ENCODE results near the gene TRERF1.
A peak's percentile ranks its signal among the peaks of the same experiment; 100 is the strongest.

The TRERF1 gene

DNA sequence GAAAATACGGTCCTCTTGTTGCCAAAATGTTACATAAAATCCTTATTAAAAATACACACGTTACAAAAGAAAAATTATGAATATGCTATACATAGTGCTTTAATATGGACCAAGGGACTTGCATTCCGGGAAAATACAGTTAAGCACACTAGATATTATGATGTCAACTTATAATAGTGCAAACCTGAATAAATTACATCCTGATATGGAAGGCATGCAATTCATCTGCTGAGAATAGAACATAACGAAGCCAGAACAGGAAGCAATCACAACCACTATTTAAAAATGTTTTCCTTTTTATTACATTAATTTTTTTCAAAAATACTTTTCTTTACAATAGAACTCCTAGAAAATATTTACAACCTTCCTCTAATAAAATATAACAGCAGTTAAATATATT lies 226.3 kb downstream of the TRERF1 start:
- H3K4me3 ChIP-seq (ENCODE audit: insufficient read length, low read depth) = no peak overlapping the region
- H3K36me3 ChIP-seq (ENCODE audit: insufficient read depth, insufficient read length, low read length) = peaks cover 9% of the 10 kb centered on the region
- no peaks in the 10 kb centered on the region for H3K27me3 ChIP-seq (ENCODE audit: insufficient read depth, insufficient read length)
- H3K9ac ChIP-seq (ENCODE audit: insufficient read length, low read depth) = no peak overlapping the region
- no peaks in the 10 kb centered on the region for H3K9me3 ChIP-seq (ENCODE audit: insufficient read depth, low read length)
- H3K4me1 ChIP-seq (ENCODE audit: insufficient read depth, insufficient read length) = no peaks in the 10 kb centered on the region
- DNase-seq (ENCODE audit: low read depth, low spot score) = no peak
- TF ChIP-seq SUZ12 (IDR thresholded peaks at IDR 0.05; ENCODE audit: extremely low read depth, insufficient read depth, insufficient read length) = no peak
- no peak for TF ChIP-seq YY1 (IDR thresholded peaks at IDR 0.05; ENCODE audit: insufficient read depth, insufficient read length)
- TF ChIP-seq ZNF274 (IDR thresholded peaks at IDR 0.05; ENCODE audit: low read depth, low read length) = no peak

DNA sequence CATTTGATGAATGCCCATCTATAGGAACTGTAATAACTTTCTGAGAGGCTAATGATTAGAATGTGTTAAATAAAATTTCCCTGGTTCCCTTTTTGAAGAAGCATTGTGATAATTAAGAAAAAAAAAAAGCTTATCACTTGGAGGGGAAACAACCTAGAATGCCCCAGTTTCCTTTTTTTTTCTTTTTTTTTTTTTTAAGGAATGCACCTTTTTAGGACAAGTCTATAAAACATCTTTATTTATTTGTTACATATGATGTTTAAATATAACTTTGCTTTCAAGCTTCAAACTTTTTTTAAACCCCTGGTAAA lies 226.7 kb downstream of the TRERF1 start:
- H3K4me3 ChIP-seq (ENCODE audit: insufficient read length, low read depth) = no peak overlapping the region
- no peak overlapping the region for H3K9ac ChIP-seq (ENCODE audit: insufficient read length, low read depth)
- H3K27me3 ChIP-seq (ENCODE audit: insufficient read depth, insufficient read length) = no peaks in the 10 kb centered on the region
- H3K36me3 ChIP-seq (ENCODE audit: insufficient read depth, insufficient read length, low read length) = peaks cover 9% of the 10 kb centered on the region
- no peaks in the 10 kb centered on the region for H3K9me3 ChIP-seq (ENCODE audit: insufficient read depth, low read length)
- no peaks in the 10 kb centered on the region for H3K4me1 ChIP-seq (ENCODE audit: insufficient read depth, insufficient read length)
- no peak for DNase-seq (ENCODE audit: low read depth, low spot score)
- TF ChIP-seq YY1 (IDR thresholded peaks at IDR 0.05; ENCODE audit: insufficient read depth, insufficient read length) = no peak
- TF ChIP-seq ZNF274 (IDR thresholded peaks at IDR 0.05; ENCODE audit: low read depth, low read length) = no peak
- TF ChIP-seq SUZ12 (IDR thresholded peaks at IDR 0.05; ENCODE audit: extremely low read depth, insufficient read depth, insufficient read length) = no peak

- Histone ChIP-seq H3K4me3 (ENCODE audit: insufficient read length, low read depth) (no peak overlapping the region), H3K27me3 (ENCODE audit: insufficient read depth, insufficient read length) (no peaks in the 10 kb centered on the region), H3K9me3 (ENCODE audit: insufficient read depth, low read length) (no peaks in the 10 kb centered on the region), H3K9ac (ENCODE audit: insufficient read length, low read depth) (no peak overlapping the region), H3K4me1 (ENCODE audit: insufficient read depth, insufficient read length) (no peaks in the 10 kb centered on the region), H3K36me3 (ENCODE audit: insufficient read depth, insufficient read length, low read length) (peaks cover 4% of the 10 kb centered on the region)
- TF ChIP-seq SUZ12 (IDR thresholded peaks at IDR 0.05; ENCODE audit: extremely low read depth, insufficient read depth, insufficient read length) = no peak
- DNase-seq (ENCODE audit: low read depth, low spot score) = no peak
These were observed 227.3 kb downstream of the TRERF1 start for GRCh38 chr6:42224222-42225028.

DNA sequence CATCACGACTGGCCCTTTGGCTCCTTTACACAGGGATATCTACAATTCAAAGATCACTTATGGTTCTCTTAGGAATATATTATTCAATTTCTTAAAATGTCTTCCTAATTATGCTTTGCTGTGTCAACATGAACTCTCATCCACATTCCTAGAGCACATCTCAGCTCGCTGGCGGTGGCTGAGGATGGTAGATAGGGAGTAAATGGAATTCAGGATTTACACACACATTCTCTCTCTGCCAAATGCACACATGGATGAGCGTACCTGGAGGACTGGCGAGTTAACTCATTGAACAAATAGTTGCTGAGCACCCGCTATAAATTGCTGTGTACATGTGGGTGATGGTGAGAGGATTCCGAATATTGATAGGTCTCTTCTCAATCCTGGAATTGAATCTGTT lies 229.3 kb downstream of the TRERF1 start:
- Histone ChIP-seq H3K36me3 (ENCODE audit: insufficient read depth, insufficient read length, low read length) (no peaks in the 10 kb centered on the region), H3K9ac (ENCODE audit: insufficient read length, low read depth) (no peak overlapping the region), H3K9me3 (ENCODE audit: insufficient read depth, low read length) (no peaks in the 10 kb centered on the region), H3K4me1 (ENCODE audit: insufficient read depth, insufficient read length) (no peaks in the 10 kb centered on the region), H3K27me3 (ENCODE audit: insufficient read depth, insufficient read length) (no peaks in the 10 kb centered on the region), H3K4me3 (ENCODE audit: insufficient read length, low read depth) (no peak overlapping the region)
- TF ChIP-seq SUZ12 (IDR thresholded peaks at IDR 0.05; ENCODE audit: extremely low read depth, insufficient read depth, insufficient read length) = no peak
- TF ChIP-seq YY1 (IDR thresholded peaks at IDR 0.05; ENCODE audit: insufficient read depth, insufficient read length) = no peak
- TF ChIP-seq ZNF274 (IDR thresholded peaks at IDR 0.05; ENCODE audit: low read depth, low read length) = no peak
- DNase-seq (ENCODE audit: low read depth, low spot score) = no peak

DNA sequence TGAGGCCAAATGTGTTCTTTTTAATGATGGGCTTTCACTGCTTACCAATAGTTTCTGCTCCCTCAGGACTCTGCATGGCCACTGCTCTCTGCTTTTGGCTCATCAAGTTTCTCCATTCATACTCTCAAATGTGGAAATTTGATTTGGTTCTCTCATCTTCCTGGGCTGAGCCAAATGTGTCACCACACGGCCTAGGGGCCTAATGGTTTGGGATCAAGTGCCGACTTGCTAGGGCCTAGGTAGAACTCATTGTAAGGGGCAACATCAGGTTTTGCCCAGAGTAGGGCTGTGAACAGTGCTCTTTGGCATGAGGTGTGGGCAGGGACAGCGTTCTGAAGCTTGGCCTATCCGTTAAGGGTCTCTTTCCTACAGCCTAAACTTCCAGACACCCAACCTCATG lies 230.2 kb downstream of the TRERF1 start:
- no peaks in the 10 kb centered on the region for H3K27me3 ChIP-seq (ENCODE audit: insufficient read depth, insufficient read length)
- H3K4me3 ChIP-seq (ENCODE audit: insufficient read length, low read depth) = no peak overlapping the region
- H3K4me1 ChIP-seq (ENCODE audit: insufficient read depth, insufficient read length) = no peaks in the 10 kb centered on the region
- no peaks in the 10 kb centered on the region for H3K9me3 ChIP-seq (ENCODE audit: insufficient read depth, low read length)
- H3K9ac ChIP-seq (ENCODE audit: insufficient read length, low read depth) = no peak overlapping the region
- TF ChIP-seq ZNF274 (IDR thresholded peaks at IDR 0.05; ENCODE audit: low read depth, low read length) = no peak
- no peak for TF ChIP-seq SUZ12 (IDR thresholded peaks at IDR 0.05; ENCODE audit: extremely low read depth, insufficient read depth, insufficient read length)
- TF ChIP-seq YY1 (IDR thresholded peaks at IDR 0.05; ENCODE audit: insufficient read depth, insufficient read length) = no peak
- DNase-seq (ENCODE audit: low read depth, low spot score) = no peak
- H3K36me3 ChIP-seq (ENCODE audit: insufficient read depth, insufficient read length, low read length) = no peaks in the 10 kb centered on the region

DNA sequence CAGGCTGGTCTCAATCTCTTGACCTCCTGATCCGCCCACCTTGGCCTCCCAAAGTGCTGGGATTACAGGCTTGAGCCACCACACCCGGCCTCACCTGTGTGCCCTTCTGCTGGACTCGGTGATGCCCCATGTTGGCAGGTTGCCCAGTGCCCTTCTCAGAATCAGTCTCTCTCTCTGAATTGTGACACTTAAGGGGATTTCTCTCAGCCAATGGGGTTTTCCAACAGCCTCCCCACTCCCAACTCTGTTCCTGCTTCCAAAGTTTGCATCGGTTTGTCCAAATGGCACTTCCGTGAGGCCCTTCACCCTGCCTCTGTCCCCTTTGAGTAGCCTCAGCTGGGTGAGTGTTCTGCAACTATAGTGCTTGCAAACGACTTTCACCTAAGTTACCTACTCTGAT lies 230.9 kb downstream of the TRERF1 start:
- no peak for TF ChIP-seq ZNF274 (IDR thresholded peaks at IDR 0.05; ENCODE audit: low read depth, low read length)
- TF ChIP-seq SUZ12 (IDR thresholded peaks at IDR 0.05; ENCODE audit: extremely low read depth, insufficient read depth, insufficient read length) = no peak
- TF ChIP-seq YY1 (IDR thresholded peaks at IDR 0.05; ENCODE audit: insufficient read depth, insufficient read length) = no peak
- H3K9me3 ChIP-seq (ENCODE audit: insufficient read depth, low read length) = no peaks in the 10 kb centered on the region
- DNase-seq (ENCODE audit: low read depth, low spot score) = no peak
- H3K4me1 ChIP-seq (ENCODE audit: insufficient read depth, insufficient read length) = no peaks in the 10 kb centered on the region
- no peaks in the 10 kb centered on the region for H3K36me3 ChIP-seq (ENCODE audit: insufficient read depth, insufficient read length, low read length)
- no peak overlapping the region for H3K9ac ChIP-seq (ENCODE audit: insufficient read length, low read depth)
- H3K4me3 ChIP-seq (ENCODE audit: insufficient read length, low read depth) = no peak overlapping the region
- H3K27me3 ChIP-seq (ENCODE audit: insufficient read depth, insufficient read length) = no peaks in the 10 kb centered on the region

- TF ChIP-seq YY1 (IDR thresholded peaks at IDR 0.05; ENCODE audit: insufficient read depth, insufficient read length) = peak; percentile 90
- TF ChIP-seq ZNF274 (IDR thresholded peaks at IDR 0.05; ENCODE audit: low read depth, low read length) = no peak
- TF ChIP-seq SUZ12 (IDR thresholded peaks at IDR 0.05; ENCODE audit: extremely low read depth, insufficient read depth, insufficient read length) = no peak
- no peaks in the 10 kb centered on the region for H3K4me1 ChIP-seq (ENCODE audit: insufficient read depth, insufficient read length)
- H3K9ac ChIP-seq (ENCODE audit: insufficient read length, low read depth) = peak within 1 kb of the TSS; percentile 79
- peak; percentile 82 for DNase-seq (ENCODE audit: low read depth, low spot score)
- no peaks in the 10 kb centered on the region for H3K9me3 ChIP-seq (ENCODE audit: insufficient read depth, low read length)
- H3K27me3 ChIP-seq (ENCODE audit: insufficient read depth, insufficient read length) = no peaks in the 10 kb centered on the region
- H3K36me3 ChIP-seq (ENCODE audit: insufficient read depth, insufficient read length, low read length) = peaks cover 12% of the 10 kb centered on the region
- H3K4me3 ChIP-seq (ENCODE audit: insufficient read length, low read depth) = peak within 1 kb of the TSS; percentile 71
These were observed 234.0 kb downstream of the TRERF1 start, which contains the start of gene MRPS10 for GRCh38 chr6:42217519-42218367. TSS of gene MRPS10 (minus strand) at chr6:42217861. CDS start at chr6:42217849, 12 bp downstream.

Measured in NT2/D1 (cell line).